HepG2 (cell line): ENCODE data around the gene ZSWIM8. TPM values are rescaled to one million over a fixed set of nuclear protein-coding genes. Genes with fewer than 3 reads are reported as not detected.

ENCODE experiments used
- ATAC-seq: fragments of 200-7000 bp; cut with Tn5 transposase; 3 replicates; pipeline ENCODE4 v1.9.1; 2020; ENCODE audit warnings: mild to moderate bottlenecking, moderate library complexity
- BruUV-seq: library from RNA; stranded (reverse); fragments of 400-500 nt; replicated peaks from 2 replicates; lab custom pipeline; 2021; lab: Mats Ljungman, UMichigan
- CTCF ChIA-PET: fragments of 300-600 bp; formaldehyde crosslinking; extraction: SDS; loops from one replicate; lab custom pipeline; 2021; ENCODE audit warnings: low total read pairs, inconsistent platforms, low intra/inter-chr PET ratio; lab: Yijun Ruan, JAX
- POLR2A ChIA-PET: fragments of 350-600 bp; sonication (Branson Sonifier 250); formaldehyde crosslinking; loops from one replicate; lab custom pipeline; 2020; ENCODE audit warnings: antibody characterized with exemption, inconsistent platforms; lab: Yijun Ruan, JAX
- DNase-seq: peaks from one replicate; pipeline ENCODE4 v3.0.0-alpha.2; 2015; ENCODE audit warnings: low spot score
- FAIRE-seq: peaks from 3 replicates; lab custom pipeline; 2011; peaks lifted over from hg19 to GRCh38; lab: Jason Lieb, UNC
- H2AFZ ChIP-seq: one replicate; pipeline ENCODE4 v1.6.1; 2011; ENCODE audit warnings: low read length, inconsistent platforms
- H3K27ac ChIP-seq: fragments of 300-600 bp; 3 replicates; pipeline ENCODE4 v1.8.0; 2011; ENCODE audit warnings: mixed run types, mild to moderate bottlenecking, mixed read lengths, low read length, inconsistent platforms; ENCODE audit not compliant: insufficient read depth; ENCODE audit errors: extremely low read length
- H3K27me3 ChIP-seq, 2 experiments: fragments of 200-600 bp in 1 of 2; 2 replicates in 1 of 2; 3 replicates in 1 of 2; pipeline versions ENCODE4 v1.6.0 to v1.8.0; 2011; ENCODE audit warnings: low read length in 2 of 2, mild to moderate bottlenecking in 2 of 2, moderate library complexity in 2 of 2, inconsistent platforms in 1 of 2; ENCODE audit not compliant: insufficient read depth in 2 of 2, control insufficient read depth in 1 of 2
- H3K36me3 ChIP-seq, 2 experiments: fragments of 200-600 bp in 1 of 2; replicated peaks in 1 of 2; 2 replicates in 1 of 2; 3 replicates in 1 of 2; pipeline versions ENCODE4 v1.5.1 to v1.8.0; 2011; ENCODE audit warnings: low read length in 2 of 2, inconsistent platforms in 1 of 2; ENCODE audit not compliant: insufficient read depth in 2 of 2, control insufficient read depth in 1 of 2
- H3K4me1 ChIP-seq: 2 replicates; pipeline ENCODE4 v1.5.1; 2012; ENCODE audit warnings: low read length, inconsistent platforms; ENCODE audit not compliant: insufficient read depth
- H3K4me2 ChIP-seq: 2 replicates; pipeline ENCODE4 v1.6.0; 2011; ENCODE audit warnings: low read depth, low read length, inconsistent platforms
- H3K4me3 ChIP-seq, 3 experiments: fragments of 200-600 bp in 1 of 3; sonication (generic), shearing (Covaris generic) in 1 of 3; replicated peaks in 1 of 3; 2 replicates each; pipeline ENCODE4 v1.5.1; 2011 to 2016; ENCODE audit warnings: low read length in 3 of 3, inconsistent platforms in 2 of 3, low read depth in 2 of 3, mild to moderate bottlenecking in 2 of 3, control low read depth in 1 of 3, mixed read lengths in 1 of 3; ENCODE audit not compliant: insufficient read depth in 1 of 3
- H3K79me2 ChIP-seq: one replicate; pipeline ENCODE4 v1.6.1; 2011; ENCODE audit warnings: low read length, inconsistent platforms; ENCODE audit not compliant: insufficient read depth
- H3K9ac ChIP-seq: 2 replicates; pipeline ENCODE4 v1.6.0; 2011; ENCODE audit warnings: mild to moderate bottlenecking, low read depth, low read length, inconsistent platforms; ENCODE audit not compliant: insufficient read depth
- H3K9me3 ChIP-seq: 2 replicates; pipeline ENCODE4 v1.5.1; 2012; ENCODE audit warnings: mild to moderate bottlenecking, low read length
- H4K20me1 ChIP-seq: 2 replicates; pipeline ENCODE4 v1.6.0; 2011; ENCODE audit warnings: inconsistent platforms, mild to moderate bottlenecking, low read length, moderate library complexity; ENCODE audit not compliant: insufficient read depth
- PAF1 ChIP-seq: IDR thresholded peaks from 2 replicates; pipeline ENCODE4 v1.6.1; 2016; ENCODE audit warnings: missing genetic modification reagents, missing compliant biosample characterization
- ZNF224 ChIP-seq: sonication (generic); formaldehyde crosslinking; IDR thresholded peaks from 2 replicates; pipeline ENCODE4 v1.5.0; 2020; ENCODE audit warnings: mild to moderate bottlenecking, missing genetic modification reagents
- ZNF251 ChIP-seq: sonication (generic); formaldehyde crosslinking; IDR thresholded peaks from 2 replicates; pipeline ENCODE4 v1.9.0; 2021; ENCODE audit warnings: mild to moderate bottlenecking, missing genetic modification reagents
- ZNF577 ChIP-seq: sonication (generic); formaldehyde crosslinking; IDR thresholded peaks from 2 replicates; pipeline ENCODE4 v1.4.0; 2020; ENCODE audit warnings: mild to moderate bottlenecking, low read depth, missing genetic modification reagents, borderline replicate concordance
- WGBS: methylation state at CpG from one replicate; pipeline ENCODE4 v1.1.6; 2017; ENCODE audit warnings: low lambda C conversion rate; 5-methylcytosine and 5-hydroxymethylcytosine counted together
- in situ Hi-C: cut with HindIII; loops from 2 replicates; pipeline ENCODE4 v1.10.0; 2017; ENCODE audit warnings: low pct_unique_long_range_greater_than_20kb; ENCODE audit not compliant: extremely low pct_ligation_motif_present
- intact Hi-C: fragments of 100-400 bp; cut with micrococcal nuclease; formaldehyde crosslinking; loops from one replicate; pipeline ENCODE4 v1.10.0; 2022; ENCODE audit not compliant: unreplicated experiment
- polyA plus RNA-seq, 8 experiments: library from polyadenylated mRNA; depleted of rRNA in 3 of 8; stranded (reverse) in 7 of 8; unstranded in 1 of 8; fragments of >200 nt; fragmentation: Illumina TruSeq in 4 of 8; extraction: Trizol in 4 of 8; gene quantifications; 2 replicates each; pipeline versions ENCODE4 v1.2.1 to v1.2.3, GENCODE V29; 2011 to 2016; ENCODE audit warnings: low read depth in 4 of 8, missing spikeins in 1 of 8, mixed read lengths in 1 of 8; ENCODE audit not compliant: insufficient read depth in 1 of 8
- total RNA-seq, 5 experiments: library from RNA; depleted of rRNA; stranded (reverse); fragments of >200 nt; fragmentation: Illumina TruSeq; extraction: Trizol; gene quantifications; 2 replicates each; pipeline ENCODE4 v1.2.3, GENCODE V29; 2016; ENCODE audit warnings: low read depth in 1 of 5
- TF ChIP-seq, protein P1 (sequence below): fragments of 450-650 bp; IDR thresholded peaks from 2 replicates; pipeline ENCODE4 v1.6.1; 2016
- TF ChIP-seq, protein P2 (sequence below): sonication (generic); formaldehyde crosslinking; IDR thresholded peaks from 2 replicates; pipeline ENCODE4 v1.4.0; 2020; ENCODE audit warnings: missing genetic modification reagents
- TF ChIP-seq, protein P3 (sequence below): IDR thresholded peaks from 2 replicates; pipeline ENCODE4 v1.6.1; 2016
- TF ChIP-seq, protein P4 (sequence below): sonication (generic); formaldehyde crosslinking; IDR thresholded peaks from 2 replicates; pipeline ENCODE4 v1.5.0; 2020; ENCODE audit warnings: missing genetic modification reagents
- TF ChIP-seq, protein P5 (sequence below): sonication (generic); formaldehyde crosslinking; IDR thresholded peaks from 2 replicates; pipeline ENCODE4 v1.8.1; 2023; ENCODE audit warnings: mild to moderate bottlenecking, missing genetic modification reagents
- TF ChIP-seq, protein P6 (sequence below): sonication (generic); formaldehyde crosslinking; IDR thresholded peaks from 2 replicates; pipeline ENCODE4 v1.5.1; 2020; ENCODE audit warnings: missing genetic modification reagents, mild to moderate bottlenecking, borderline replicate concordance

Gene ZSWIM8
- total and polyA plus RNA-seq, 2 of the 13 experiments (the other 11 are each of a cell fraction or from before 2014, with no cell fraction given) = 39.9 to 98.2 TPM

DNA sequence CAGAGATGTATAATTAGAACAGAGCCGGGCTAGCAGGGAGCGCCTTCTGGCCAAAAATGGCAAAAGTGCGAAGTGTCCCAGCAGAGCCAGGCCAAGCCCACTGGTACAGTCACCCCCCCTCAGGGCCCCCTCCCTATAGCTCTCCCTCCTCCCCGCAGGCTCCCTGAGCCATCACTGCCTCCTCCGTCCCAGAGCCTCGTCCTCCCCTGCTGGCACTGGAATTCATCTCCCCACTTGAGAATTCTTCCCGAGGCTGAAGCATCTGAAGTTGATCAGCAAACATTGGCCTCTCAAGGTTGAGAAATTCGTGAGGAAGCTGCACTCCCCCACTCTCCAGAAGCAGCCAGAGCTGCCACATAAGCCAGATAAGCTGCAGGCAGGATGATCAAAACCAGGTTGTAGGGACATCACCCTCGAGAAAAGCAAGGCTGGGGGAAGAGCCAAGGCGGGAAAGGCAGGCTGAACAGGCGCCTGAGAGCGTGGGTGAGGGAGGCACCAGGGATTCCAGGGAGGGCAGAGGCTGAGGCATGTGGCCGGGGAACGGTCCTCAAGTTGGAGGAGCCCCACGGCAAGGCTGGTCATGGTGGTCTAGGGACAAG lies 65.6 kb downstream of the ZSWIM8 start:
- Histone ChIP-seq H3K27ac (no peak overlapping the region), H3K36me3 (peaks cover 23 to 59% of the 10 kb centered on the region in 2 experiments), H3K4me1 (peaks cover 16% of the 10 kb centered on the region), H3K27me3 (no peaks in the 10 kb centered on the region), H3K9me3 (no peaks in the 10 kb centered on the region), H3K4me2 (no peak overlapping the region)
- no peak for FAIRE-seq
- no peak for ATAC-seq
- CTCF ChIA-PET = interaction anchor here (4.9 kb wide), 1 partner anchor 29 kb away, joined by 60 read pairs; no protein-coding TSS in a partner anchor
- DNase-seq = no peak
- in situ Hi-C loops = no loop called here
- TF ChIP-seq ZNF224 (no peak), ZNF251 (CRISPR knock-in tag) (no peak), PAF1 (CRISPR knock-in tag) (no peak), ZNF577 (CRISPR knock-in tag) (no peak)
- TF ChIP-seq, protein P1, sequence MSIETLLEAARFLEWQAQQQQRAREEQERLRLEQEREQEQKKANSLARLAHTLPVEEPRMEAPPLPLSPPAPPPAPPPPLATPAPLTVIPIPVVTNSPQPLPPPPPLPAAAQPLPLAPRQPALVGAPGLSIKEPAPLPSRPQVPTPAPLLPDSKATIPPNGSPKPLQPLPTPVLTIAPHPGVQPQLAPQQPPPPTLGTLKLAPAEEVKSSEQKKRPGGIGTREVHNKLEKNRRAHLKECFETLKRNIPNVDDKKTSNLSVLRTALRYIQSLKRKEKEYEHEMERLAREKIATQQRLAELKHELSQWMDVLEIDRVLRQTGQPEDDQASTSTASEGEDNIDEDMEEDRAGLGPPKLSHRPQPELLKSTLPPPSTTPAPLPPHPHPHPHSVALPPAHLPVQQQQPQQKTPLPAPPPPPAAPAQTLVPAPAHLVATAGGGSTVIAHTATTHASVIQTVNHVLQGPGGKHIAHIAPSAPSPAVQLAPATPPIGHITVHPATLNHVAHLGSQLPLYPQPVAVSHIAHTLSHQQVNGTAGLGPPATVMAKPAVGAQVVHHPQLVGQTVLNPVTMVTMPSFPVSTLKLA = no peak
- TF ChIP-seq, protein P2, sequence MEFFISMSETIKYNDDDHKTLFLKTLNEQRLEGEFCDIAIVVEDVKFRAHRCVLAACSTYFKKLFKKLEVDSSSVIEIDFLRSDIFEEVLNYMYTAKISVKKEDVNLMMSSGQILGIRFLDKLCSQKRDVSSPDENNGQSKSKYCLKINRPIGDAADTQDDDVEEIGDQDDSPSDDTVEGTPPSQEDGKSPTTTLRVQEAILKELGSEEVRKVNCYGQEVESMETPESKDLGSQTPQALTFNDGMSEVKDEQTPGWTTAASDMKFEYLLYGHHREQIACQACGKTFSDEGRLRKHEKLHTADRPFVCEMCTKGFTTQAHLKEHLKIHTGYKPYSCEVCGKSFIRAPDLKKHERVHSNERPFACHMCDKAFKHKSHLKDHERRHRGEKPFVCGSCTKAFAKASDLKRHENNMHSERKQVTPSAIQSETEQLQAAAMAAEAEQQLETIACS (CRISPR knock-in tag) = no peak
- TF ChIP-seq, protein P3, sequence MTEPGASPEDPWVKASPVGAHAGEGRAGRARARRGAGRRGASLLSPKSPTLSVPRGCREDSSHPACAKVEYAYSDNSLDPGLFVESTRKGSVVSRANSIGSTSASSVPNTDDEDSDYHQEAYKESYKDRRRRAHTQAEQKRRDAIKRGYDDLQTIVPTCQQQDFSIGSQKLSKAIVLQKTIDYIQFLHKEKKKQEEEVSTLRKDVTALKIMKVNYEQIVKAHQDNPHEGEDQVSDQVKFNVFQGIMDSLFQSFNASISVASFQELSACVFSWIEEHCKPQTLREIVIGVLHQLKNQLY (CRISPR knock-in tag) = no peak
- TF ChIP-seq, protein P4, sequence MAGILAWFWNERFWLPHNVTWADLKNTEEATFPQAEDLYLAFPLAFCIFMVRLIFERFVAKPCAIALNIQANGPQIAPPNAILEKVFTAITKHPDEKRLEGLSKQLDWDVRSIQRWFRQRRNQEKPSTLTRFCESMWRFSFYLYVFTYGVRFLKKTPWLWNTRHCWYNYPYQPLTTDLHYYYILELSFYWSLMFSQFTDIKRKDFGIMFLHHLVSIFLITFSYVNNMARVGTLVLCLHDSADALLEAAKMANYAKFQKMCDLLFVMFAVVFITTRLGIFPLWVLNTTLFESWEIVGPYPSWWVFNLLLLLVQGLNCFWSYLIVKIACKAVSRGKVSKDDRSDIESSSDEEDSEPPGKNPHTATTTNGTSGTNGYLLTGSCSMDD (CRISPR knock-in tag) = no peak
- TF ChIP-seq, protein P5, sequence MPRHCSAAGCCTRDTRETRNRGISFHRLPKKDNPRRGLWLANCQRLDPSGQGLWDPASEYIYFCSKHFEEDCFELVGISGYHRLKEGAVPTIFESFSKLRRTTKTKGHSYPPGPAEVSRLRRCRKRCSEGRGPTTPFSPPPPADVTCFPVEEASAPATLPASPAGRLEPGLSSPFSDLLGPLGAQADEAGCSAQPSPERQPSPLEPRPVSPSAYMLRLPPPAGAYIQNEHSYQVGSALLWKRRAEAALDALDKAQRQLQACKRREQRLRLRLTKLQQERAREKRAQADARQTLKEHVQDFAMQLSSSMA (CRISPR knock-in tag) = no peak
- TF ChIP-seq, protein P6, sequence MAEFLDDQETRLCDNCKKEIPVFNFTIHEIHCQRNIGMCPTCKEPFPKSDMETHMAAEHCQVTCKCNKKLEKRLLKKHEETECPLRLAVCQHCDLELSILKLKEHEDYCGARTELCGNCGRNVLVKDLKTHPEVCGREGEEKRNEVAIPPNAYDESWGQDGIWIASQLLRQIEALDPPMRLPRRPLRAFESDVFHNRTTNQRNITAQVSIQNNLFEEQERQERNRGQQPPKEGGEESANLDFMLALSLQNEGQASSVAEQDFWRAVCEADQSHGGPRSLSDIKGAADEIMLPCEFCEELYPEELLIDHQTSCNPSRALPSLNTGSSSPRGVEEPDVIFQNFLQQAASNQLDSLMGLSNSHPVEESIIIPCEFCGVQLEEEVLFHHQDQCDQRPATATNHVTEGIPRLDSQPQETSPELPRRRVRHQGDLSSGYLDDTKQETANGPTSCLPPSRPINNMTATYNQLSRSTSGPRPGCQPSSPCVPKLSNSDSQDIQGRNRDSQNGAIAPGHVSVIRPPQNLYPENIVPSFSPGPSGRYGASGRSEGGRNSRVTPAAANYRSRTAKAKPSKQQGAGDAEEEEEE (CRISPR knock-in tag) = no peak
- TF ChIP-seq, all 625 proteins: peak for 0
- H3K79me2 ChIP-seq = no peaks in the 10 kb centered on the region
- no peaks in the 10 kb centered on the region for H4K20me1 ChIP-seq
- whole genome bisulfite sequencing = 85% methylated on average over 15 of the region's 15 CpGs
- intact Hi-C loops = no loop called here
- H3K9ac ChIP-seq = no peak overlapping the region
- H3K4me3 ChIP-seq = no peak overlapping the region
- BruUV-seq = no TSS peak
- no peak overlapping the region for H2AFZ ChIP-seq
- POLR2A ChIA-PET = interaction anchor here (1.4 to 2.4 kb wide), 2 partner anchors 11 kb away, joined by 4 to 11 read pairs; no protein-coding TSS in a partner anchor
